NCI-H2029 treated with DMSO at 0.1 percent for 48 hours (cell line): ENCODE data around the gene ZSWIM4.
"Not testable (repeated sequence)": the region's sequence is repeated elsewhere in the genome, so short reads cannot be mapped to it uniquely, and the experiment has no call there.

Experiments used
- DNase-seq: peaks from one replicate; lab custom pipeline; 2025; lab: John Stamatoyannopoulos, UW

The ZSWIM4 gene

DNA sequence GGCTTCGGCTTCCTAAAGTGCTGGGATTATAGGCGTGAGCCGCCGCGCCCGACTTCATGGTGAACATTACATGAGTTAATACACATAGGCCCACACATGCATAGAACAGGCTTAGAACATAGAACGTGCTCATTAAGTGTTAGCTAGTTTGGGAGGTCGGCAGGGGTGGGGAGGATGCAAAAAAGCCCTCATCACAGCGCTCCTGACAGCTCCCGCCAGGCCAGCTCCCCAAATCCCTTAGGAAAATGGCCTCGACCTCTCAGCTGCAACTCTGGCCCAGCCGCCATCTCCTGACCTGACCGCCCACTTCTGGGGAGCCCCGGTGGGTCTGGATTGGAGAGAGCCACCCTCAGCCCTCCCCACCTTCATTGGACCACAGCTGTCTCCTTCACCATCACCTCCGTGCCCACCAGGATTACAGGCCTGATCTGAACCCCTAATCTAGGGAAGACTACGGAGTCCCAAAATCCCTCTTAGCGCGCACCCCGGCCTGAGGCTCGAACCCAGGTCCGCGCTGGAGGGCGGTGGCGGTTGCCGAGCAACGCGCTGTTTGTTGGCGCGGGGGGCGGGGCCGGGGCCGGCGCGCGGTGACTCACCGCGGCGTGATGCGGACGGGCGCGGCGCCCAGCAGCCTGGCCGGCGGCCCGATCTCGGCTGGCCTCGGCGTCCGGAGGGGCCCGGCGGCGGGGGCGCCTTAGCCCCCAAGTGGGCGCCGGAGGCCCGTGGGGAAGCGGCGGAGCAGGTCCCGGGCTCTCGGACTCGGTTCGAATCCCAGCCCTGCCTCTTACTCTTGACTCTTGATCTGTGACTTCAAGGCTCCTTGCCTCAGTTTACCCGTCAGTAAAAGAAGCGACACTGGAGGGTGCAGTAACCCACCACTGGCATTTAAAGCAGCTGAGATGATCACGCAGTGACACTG is 55.0 kb downstream of the ZSWIM4 start:
- DNase-seq: no peak

DNA sequence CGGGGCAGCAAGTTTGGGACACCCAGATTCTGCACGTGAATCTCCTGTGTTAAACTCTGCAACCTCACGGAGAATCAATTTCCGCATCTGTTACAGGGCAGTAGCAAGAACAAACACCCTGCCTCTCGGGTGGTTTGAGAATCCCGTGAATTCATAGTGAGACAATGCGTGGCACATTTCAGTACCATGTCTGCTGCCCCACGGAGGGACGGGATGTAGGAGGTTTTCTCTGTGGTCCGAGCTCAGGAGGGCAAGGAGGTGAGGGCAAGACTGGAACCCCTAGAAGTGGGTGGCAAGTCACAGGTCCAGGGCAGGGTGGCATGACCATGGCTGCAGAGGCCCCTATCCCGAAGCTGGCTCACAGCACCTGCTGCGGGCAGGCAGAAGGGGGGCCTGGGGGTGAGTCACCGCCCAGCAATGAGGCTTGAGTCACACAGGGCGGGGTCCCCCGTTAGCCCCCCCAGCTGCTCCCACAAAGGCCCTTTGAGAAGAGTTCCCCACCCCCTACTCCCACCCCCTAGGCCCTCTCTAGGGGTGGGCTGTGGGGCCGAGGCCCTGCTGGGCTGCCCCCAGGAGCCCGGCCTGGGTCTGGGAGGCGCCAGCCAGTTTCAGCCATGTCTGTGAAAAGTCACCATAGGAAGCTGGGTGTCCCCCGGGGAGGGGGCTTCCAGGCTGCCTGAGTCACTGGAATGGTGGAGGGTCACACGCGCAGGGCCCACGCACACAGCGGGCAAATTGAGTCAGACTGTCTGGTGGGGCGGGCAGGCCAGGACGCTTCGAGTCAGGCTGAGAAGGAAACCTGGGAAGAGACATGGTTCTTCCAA is 55.9 kb downstream of the ZSWIM4 start:
- DNase-seq: no peak

DNA sequence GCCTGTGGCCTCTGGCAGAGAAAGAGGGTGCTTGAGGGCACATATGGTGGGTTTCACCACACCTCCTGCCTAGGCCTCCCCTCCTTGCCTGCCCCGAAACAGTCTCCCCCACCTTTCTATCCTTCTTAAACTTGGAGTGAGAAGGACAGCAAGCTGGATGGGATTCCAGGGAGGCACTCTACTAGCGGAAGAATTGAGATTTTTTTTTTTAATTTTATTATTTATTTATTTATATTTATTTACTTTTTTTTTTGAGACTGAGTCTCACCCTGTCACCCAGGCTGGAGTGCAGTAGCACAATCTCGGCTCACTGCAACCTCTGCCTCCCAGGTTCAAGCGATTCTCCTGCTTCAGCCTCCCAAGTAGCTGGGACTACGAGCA is 56.5 kb downstream of the ZSWIM4 start:
- DNase-seq: not testable (repeated sequence)

DNA sequence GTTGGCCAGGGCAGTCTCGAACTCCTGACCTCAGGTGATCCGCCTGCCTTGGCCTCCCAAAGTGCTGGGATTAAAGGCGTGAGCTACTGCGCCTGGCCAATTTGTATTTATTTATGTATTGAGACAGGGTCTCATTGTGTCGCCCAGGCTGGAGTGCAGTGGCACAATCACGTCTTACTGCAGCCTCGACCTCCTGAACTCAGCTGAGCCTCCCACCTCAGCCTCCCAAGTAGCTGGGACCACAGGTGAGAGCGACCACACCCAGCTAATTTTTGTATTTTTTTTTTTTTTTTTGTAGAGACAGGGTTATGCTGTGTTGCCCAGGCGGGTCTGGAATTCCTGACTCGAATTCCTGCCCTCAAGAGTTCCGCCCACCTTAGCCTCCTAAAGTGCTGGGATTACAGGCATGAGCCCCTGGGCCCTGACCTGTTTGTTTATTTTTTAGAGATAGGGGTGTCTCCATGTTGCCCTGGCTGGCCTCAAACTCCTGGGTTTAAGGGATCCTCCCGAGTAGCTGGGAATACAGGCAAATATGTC is 57.0 kb downstream of the ZSWIM4 start:
- not testable (repeated sequence) for DNase-seq

DNA sequence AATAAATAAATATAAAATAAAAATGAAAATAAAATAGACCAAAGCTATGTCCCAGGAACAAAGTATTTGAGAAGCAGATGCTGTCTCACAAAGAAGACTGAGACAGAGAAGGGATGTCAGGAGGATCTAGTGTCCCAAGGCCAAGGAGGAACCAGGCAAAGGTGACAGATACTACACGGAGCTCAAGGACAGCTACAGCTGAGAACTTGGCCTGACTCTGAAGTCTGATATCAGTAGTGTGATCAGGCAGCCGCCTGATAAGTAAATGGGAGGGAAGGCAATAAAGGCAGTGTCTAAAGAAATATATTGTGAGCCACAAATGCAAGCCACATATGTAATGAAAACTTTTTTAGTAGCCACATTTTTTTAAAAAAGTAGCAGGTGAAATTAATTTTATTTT is 61.3 kb downstream of the ZSWIM4 start:
- no peak for DNase-seq

DNA sequence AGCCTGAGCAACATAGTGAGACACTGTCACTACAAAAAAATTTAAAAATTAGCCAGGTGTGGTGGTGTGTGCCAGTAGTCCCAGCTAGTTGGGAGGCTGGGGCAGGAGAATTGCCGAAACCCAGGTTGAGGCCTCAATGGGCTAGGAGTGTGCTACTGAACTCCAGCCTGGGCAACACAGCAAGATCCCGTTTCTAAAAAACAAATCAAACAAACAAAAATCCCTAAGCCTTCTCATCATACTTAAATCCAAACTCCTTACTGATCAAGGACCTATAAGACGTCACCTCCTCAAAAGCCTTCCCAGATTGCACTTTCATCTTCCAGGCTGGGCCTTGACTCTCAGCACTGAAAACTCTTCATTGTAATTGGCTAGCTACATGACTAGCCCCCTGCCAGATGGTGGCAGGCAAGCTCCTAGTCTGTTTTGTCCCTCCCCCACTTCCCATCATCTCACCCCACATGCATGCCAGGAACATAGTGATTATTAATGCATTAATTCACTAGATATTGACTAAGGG is 64.2 kb downstream of the ZSWIM4 start:
- no peak for DNase-seq

- no peak for DNase-seq
Measured at GRCh38 chr19:13860679-13861391, 65.6 kb downstream of the ZSWIM4 start.

DNA sequence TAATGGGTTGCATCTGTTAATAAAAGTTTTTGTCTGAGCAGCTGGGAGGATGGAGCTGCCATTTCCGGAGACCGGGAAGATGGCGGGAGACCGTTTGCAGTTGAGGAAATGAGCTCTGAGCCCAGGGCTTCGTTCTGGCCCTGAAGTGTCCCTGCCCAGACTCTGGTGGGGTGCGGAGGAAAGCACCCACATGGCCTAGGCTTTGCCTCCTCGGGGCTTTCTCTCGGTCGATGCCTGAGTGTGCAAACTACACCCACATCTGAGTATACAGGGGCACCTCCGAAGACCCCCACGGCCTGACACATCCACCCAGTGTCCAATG is 66.1 kb downstream of the ZSWIM4 start:
- no peak for DNase-seq

DNA sequence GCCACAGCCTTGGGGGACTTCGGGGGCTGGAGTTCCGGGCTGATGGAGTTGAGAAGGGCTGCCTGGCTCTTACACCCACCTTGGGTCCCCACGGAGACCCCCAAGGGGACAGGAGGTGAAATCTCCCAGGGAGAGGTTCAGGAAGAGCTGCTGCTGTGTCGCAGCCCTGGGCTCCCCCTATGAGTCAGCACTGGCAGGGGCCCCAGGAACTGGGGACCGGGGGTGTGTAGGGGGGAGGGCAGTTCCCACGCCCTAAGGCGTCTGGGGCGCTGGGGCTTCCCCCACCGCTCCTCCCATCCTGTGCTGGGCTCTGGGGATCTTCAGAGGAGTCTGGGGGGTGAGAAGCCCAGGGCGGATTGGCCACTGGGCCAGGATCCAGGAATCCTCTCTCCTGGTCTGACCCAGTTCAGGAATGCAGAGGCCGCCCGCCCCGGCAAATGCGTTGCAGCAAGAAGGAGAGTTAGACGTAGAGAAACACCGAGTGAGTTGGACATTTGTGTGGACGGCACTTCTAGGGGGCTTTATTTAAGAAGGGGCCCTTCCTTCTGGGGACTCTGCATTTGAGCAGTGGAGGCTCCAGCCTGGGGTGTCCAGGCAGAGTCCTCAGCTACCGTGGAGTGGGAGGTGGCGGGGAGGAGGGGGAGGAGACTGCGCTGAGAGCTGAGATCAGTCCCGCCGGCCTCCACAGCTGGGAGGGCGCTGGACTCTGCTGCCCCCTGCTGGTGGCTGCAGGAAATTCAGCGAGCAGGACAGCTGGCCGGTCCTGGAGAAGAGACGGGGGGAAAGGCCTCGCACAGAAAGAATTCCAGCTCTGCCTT is 66.7 kb downstream of the ZSWIM4 start:
- DNase-seq: peak; percentile 70

DNA sequence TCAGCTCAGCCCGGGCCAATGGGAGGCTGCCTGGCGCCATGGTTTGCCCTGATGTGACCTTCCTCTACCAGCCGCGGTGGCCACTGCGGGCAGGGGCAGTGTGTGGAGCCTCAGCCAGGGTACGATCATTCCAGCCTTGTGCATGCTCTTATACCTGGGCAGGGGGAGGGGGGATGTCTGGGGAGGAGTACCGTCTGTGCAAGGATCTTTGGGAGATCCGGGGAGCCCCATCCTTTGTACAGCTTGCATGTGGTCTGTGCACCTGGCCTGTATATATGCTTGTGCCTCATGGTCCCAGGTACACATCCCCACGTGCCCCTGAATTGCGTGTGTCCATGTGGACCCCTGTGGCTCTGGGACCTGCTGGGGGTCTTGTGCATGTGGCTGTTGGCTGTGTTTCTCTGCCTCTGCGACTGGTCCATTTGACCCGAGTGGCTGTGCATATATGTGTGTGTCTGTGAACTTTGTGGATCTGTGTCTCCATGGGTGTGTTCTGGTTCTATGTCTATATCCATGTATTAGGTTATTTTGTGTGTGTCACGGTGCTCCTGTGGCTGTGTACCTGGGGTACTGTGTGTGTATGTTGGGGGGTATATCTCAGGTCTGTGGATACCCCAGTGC is 68.9 kb downstream of the ZSWIM4 start:
- DNase-seq: no peak

DNA sequence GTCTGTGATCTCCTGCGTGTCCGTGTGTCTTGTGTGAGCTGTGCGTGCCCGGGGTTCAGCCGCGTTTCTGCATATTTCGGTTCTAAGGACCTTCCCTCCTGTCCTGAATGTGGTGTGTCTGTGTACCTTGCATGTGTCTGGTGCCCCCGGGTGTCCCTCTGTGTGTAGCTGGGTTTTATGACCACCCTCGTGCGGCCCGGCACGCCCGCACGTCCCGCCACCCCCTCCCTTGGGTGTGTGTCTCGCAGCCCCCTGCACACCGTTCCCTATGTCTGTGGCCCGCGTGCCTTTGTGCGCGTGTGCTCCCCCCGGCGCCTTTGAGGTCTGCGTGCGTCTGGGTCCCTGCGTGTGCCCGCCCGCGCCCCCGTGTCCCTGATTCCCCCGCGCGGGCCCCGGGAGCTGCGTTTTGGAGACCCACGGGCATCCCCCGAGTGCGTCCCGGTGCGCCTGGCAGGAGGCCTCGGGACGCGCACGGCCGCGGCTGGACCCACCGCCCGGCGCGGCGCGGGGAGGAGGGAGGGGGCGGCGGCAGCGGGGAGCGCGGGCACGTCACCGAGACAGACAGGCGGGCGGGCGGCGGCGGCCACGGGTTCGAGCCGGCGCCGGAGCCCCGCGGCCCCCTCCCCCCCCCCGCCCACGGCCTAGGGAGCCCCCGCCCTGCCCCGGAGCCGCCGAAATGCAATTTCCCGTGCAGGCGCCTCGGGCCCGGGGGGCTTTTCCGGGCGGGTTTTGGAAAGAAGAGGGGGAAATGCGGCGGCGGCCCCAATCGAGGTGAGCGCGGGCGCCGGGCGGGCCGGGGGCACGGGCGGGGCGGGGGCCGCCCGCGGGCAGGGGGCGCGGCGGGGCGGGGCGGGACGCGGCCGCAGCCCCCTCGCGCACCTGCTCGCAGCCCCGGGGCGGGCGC is 69.7 kb downstream of the ZSWIM4 start:
- DNase-seq: no peak

DNA sequence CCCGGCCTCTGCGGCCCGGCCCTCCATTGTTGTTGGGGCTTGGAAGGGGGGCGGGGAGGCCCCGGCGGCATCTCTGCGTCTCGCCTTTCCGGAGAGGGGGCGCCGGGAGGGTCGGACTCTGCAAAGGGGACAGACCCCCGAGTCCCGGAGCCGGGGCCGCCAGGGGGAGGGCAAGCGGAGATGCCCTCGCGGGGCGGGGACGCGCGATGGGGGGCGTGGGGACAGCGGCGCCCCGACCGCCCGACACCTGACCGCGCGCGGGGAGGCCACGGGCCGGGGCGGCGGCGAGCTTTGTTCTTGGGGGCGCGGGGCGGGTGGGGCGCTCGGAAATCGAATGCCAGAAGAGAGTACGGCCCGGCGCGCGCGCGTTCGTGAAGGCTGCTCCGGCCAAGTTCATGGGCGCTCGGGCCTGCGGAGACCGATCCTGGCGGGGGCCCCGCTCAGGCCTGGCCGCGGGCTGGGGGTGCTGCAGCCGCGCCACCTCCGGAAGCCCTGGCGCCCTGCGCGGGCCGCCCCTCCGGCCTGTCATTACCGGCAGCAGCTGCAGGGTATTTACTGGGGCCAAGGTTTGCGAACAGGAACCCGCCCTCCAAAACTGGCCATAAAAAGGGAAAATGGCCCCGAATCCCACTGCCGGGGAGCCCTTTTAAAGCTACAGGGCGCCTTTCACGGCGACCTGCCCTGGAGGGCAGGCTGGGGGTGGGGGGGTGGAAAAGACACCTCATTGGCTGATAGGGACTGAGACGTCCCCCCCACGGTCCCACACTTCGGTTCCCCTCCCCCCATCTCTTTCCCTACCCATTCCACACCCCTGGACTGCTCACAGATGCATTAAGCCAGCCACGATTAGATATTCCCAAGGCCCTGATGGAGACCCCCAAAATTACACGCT is 70.6 kb downstream of the ZSWIM4 start:
- no peak for DNase-seq

DNA sequence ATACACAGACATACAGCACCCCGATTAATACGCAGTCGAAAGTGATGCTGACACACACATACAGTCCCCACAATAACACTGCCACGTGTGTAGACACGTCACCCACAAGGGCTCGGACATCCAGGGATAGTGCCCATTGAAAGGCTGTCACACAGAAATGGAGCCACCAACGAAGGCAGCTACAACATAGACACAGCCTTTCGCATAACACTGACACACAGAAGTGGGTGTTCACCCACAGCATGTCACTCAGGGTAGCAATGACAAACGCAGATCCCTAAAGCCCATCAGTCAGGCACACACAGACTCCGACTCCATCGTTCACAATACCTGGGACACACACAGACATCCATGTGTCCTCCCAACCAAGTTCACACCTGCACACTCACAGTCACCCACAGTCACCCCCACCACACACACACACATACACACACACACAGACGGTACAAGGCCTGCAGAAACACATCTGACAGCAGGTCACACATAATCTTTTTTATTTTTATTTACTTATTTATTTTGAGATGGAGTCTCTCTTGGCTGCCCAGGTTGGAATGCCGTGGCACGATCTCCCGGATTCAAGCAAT is 71.3 kb downstream of the ZSWIM4 start:
- DNase-seq: no peak

DNA sequence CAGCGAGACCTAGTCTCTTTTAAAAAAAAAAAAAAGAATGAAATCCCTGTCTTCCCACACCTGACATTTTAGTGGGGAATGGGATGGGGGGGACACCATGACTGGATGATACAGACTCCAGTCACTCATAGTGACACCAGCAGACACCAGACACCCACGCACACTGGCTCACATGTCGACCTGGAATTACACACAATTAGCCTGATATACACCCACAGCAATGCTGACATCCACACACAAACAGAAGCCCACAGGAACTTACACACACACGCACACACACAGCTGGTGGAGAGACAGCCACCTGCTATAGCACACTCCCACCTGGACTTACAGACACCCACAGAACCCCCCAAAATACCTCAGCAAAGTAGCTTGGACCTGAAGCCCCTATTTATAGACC is 73.4 kb downstream of the ZSWIM4 start:
- DNase-seq: no peak

GRCh38 chr19:13869281-13869680 is 74.0 kb downstream of the ZSWIM4 start:
- no peak for DNase-seq

DNA sequence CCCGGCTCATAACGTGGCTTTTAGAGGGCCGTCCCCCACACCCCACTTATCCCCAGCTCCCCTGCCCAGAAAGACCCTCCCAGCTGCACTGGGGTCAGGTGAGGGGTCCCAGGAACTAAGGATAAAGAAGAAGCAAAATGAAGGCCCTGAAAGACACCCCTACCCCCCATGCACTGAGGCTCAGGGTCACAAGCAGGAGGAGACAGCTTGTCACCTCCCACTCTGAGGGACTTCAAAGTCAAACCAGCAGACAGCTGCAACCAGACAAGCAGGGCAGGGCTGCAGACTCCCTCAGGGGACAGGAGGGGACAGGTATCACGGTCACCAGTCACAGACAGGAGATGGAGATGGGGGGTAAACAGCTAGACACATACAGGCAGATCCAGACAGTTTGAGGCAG is 75.6 kb downstream of the ZSWIM4 start:
- DNase-seq: no peak

GRCh38 chr19:13872339-13872694 is 77.1 kb downstream of the ZSWIM4 start:
- DNase-seq: no peak

DNA sequence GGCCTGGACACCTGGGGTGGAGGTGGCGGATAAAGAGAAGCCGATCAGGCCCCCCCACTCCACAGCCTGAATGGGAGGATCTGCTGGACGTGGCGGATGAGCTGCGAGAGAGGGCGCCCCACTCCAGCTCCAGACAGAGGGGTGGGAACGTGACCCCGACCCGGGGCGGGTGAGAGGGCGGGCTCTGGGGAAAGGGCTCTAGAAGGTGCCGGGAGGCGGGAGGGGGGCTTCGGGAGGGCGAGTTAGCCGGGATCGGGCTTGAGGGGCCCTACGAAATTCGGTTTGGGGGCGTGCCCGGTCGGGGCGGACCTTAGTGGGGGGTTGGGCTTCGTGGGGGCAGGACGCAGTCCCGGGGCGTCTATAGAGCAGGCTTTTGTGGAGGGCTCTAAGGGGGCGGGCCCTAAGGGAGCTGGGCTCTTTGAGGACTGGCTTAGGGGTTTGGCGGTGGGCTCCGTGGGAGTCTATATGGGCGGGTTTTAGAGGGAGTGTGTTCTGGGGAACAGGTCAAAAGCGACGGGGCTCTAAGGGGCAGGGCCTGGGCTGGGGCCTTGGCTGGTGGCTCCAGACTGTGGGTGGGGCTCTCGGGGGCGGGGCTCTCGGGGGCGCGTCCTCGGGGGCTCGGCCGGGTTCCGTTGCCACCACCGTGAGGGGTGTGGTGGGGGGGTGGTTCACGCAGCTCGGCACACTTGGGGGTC is 77.6 kb downstream of the ZSWIM4 start:
- DNase-seq: no peak
